Measurements from ENCODE around the gene TMEM62.

DNA sequence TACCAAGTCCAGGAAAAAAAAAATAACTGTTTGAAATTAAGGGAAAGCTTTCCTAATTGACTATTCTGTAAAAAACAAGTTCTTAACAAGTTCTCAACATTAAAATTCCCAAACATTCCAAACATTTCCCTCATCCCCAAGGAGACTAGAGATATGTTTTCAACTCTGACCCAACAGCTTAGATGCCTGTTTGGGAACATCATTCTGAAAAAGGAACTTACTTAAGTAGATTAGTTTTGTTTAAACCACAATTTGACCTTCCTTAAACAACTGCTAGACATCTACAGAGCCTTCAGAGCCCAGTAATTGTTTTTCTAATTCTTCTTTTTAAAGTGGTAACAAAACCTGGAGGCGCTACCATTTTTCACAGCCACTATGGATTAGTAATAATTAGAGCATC lies 40.4 kb upstream of the TMEM62 start:
- TF ChIP-seq, protein P1, sequence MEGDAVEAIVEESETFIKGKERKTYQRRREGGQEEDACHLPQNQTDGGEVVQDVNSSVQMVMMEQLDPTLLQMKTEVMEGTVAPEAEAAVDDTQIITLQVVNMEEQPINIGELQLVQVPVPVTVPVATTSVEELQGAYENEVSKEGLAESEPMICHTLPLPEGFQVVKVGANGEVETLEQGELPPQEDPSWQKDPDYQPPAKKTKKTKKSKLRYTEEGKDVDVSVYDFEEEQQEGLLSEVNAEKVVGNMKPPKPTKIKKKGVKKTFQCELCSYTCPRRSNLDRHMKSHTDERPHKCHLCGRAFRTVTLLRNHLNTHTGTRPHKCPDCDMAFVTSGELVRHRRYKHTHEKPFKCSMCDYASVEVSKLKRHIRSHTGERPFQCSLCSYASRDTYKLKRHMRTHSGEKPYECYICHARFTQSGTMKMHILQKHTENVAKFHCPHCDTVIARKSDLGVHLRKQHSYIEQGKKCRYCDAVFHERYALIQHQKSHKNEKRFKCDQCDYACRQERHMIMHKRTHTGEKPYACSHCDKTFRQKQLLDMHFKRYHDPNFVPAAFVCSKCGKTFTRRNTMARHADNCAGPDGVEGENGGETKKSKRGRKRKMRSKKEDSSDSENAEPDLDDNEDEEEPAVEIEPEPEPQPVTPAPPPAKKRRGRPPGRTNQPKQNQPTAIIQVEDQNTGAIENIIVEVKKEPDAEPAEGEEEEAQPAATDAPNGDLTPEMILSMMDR (conservative IDR thresholded peaks at IDR 0.05; ENCODE audit: low read length), result no peak
- no peak for TF ChIP-seq EZH2phosphoT487 (IDR thresholded peaks at IDR 0.05; ENCODE audit: borderline replicate concordance)
